GM12872 (cell line): ENCODE measurements around the gene CRABP1.

Experiments
- CTCF ChIP-seq: IDR thresholded peaks from 3 replicates; pipeline ENCODE4 v1.5.1; 2011; ENCODE audit warnings: low read depth, mild to moderate bottlenecking, low read length, moderate library complexity; ENCODE audit not compliant: insufficient read depth

CRABP1 gene

DNA sequence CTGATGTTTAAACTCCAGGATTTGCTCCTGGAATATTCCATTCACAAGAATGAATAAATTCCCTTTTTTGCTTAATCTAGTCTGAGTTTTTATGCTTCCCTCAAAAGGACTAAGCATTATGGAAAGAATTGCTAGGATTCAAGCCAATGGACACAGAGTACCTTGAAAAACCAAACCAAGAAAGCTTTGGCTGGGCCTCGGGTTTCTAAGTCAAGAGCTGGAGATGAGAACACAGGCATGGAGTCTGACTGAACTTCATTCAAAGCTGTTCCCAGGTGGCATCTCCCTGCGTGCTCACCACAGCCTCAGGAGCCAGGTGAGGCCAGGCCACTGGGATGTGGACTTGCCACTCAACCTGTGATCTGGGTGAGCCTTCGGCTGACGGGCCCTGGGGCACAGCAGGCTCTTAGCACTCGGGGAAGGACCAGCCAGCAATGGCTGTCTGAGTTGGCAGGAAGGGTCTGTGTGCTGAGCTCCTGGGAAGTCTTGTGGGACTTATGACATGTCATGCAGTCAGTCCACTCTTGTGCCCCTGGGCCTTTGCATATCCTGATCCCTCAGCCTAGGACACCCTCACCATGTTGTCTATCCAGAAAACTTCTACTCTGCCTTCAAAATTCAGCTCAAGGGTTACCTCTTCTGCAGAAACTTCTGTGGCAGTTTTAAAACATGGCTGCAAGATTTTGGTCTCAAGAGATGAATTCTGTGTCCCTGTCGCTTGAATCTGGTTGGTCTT lies 21.8 kb downstream of the CRABP1 start:
- no peak for TF ChIP-seq CTCF

DNA sequence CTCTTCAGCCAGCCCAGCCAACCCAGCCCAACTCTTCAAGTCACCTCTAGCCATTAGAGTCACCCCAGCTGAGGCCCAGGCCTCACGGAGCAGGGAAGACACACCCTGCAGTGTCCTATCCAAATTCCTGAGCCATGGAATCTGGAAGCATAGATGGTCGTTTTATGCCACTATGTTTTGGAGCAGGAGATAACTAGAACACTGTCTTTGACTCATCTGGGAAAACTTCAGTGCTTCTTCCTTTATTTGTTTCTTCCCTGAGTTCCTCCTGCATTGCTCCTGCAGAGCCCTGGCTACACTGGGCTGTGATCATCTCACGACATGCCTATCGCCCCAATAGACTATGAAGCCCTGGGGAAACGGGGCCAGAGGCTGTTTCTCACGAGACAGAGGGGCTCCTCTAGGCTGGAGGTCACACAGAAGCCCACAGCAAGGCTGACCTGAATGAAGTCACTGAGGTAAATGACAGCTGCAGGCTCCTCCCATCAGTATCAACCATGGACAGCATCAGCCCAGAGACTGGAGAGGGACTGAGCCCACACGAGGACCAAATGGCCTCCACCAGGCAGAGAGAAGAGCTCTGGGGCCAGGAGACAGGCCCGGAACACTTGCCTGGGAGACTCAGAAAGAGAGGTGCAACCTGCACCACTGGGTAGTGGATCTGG lies 22.7 kb downstream of the CRABP1 start:
- TF ChIP-seq CTCF = no peak

- TF ChIP-seq CTCF = no peak
Measured at GRCh38 chr15:78363381-78363734, 23.2 kb downstream of the CRABP1 start.

- no peak for TF ChIP-seq CTCF
Measured at GRCh38 chr15:78364233-78364632, 24.1 kb downstream of the CRABP1 start.

- no peak for TF ChIP-seq CTCF
Measured at GRCh38 chr15:78365917-78366316, 25.8 kb downstream of the CRABP1 start.

- TF ChIP-seq CTCF = no peak
Measured at GRCh38 chr15:78366342-78366741, 26.2 kb downstream of the CRABP1 start.

DNA sequence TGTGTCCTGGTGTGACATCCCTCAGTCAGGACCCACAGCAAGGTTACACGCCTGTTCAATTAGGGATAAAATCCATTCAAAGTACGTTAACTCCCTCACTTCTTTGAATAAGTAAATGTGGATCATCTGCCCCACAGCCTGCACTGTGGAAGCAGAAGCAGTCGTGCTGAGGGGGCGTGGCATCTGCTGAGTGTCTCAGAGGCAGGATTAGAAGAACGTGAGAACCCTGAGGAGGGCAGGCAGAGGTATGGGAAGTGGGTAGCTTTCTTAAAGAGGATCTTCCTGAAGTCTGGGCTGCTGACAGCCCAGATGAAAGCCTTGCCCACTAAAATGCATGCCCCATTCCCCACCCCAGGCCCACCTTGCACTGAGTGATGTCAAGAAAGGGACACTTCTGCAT lies 28.5 kb downstream of the CRABP1 start:
- no peak for TF ChIP-seq CTCF
